ENCODE data around the gene CD200.

DNA sequence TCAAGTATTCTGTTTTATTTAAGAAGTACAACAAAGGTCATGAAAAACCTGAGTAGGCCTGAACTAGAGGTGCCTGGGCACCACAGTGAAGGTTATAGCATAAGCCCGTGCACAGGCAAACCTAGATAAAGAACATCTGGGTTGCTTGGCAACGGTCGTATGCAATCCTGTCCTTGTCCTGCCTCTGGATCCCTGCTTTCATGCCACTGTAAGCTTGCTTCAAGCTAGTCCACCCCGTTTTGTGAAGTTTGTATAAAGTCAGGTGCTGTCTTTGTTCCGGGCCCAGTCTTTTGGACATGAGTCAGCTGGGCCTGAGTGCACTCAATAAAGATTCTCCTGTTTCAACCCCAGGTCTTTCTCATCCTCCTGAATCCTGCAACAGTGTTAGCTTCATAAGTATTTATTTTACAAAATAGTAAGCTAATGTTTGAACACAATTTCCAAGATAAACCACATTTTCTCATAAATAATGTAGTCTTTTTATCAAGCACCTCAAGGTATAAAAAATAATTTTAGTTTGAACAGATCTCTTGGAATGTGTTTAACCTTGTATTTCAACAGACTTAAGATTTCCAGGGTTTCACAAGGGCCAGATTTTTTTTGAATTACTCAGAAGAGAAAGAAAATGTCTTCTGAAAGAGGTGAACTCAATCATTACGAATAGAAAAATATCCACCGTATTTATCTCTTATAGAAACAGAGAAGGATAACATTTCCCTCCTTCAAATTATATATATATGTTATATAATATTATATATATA, 24.6 kb upstream of the CD200 start:
- TF ChIP-seq, protein P1, sequence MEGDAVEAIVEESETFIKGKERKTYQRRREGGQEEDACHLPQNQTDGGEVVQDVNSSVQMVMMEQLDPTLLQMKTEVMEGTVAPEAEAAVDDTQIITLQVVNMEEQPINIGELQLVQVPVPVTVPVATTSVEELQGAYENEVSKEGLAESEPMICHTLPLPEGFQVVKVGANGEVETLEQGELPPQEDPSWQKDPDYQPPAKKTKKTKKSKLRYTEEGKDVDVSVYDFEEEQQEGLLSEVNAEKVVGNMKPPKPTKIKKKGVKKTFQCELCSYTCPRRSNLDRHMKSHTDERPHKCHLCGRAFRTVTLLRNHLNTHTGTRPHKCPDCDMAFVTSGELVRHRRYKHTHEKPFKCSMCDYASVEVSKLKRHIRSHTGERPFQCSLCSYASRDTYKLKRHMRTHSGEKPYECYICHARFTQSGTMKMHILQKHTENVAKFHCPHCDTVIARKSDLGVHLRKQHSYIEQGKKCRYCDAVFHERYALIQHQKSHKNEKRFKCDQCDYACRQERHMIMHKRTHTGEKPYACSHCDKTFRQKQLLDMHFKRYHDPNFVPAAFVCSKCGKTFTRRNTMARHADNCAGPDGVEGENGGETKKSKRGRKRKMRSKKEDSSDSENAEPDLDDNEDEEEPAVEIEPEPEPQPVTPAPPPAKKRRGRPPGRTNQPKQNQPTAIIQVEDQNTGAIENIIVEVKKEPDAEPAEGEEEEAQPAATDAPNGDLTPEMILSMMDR (conservative IDR thresholded peaks at IDR 0.05; ENCODE audit: low read length), result no peak
- TF ChIP-seq EZH2phosphoT487 (IDR thresholded peaks at IDR 0.05; ENCODE audit: borderline replicate concordance), result no peak

All from Loucy (cell line).